GM19372 (cell line): ENCODE measurements around the gene ABCC3.

ENCODE experiments used
- ATAC-seq: cut with Tn5 transposase; IDR thresholded peaks from one replicate; pipeline ENCODE4 v1.9.1; 2021; ENCODE audit warnings: mild to moderate bottlenecking, low read depth, moderate library complexity; ENCODE audit not compliant: unreplicated experiment

The ABCC3 gene

GRCh38 chr17:50605429-50605828 lies 29.3 kb upstream of the ABCC3 start:
- no peak for ATAC-seq

DNA sequence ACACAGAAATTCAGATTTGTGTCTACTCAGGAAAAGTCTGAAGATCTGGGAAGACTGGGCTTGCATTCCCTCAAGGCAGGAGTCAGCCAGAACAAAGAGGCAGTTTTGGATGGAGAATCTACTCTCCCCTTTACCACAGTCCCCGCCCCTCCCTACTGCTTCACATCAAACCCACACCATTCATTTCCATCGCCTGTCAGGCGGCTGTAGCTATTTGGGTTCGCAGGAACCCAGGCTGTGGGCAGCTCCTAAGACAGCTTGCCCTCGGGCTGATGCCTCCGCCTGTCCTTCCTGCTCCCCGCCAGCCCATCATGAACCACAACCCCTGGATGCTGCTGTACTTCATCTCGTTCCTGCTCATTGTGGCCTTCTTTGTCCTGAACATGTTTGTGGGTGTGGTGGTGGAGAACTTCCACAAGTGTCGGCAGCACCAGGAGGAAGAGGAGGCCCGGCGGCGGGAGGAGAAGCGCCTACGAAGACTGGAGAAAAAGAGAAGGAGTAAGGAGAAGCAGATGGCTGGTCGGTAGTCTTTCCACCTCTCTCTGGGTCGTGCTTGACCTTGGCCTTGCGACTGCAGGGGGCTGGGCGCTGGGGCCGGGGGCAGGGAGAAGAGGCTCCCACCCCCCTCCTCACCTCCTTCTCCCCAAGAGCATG lies 27.0 kb upstream of the ABCC3 start:
- no peak for ATAC-seq

DNA sequence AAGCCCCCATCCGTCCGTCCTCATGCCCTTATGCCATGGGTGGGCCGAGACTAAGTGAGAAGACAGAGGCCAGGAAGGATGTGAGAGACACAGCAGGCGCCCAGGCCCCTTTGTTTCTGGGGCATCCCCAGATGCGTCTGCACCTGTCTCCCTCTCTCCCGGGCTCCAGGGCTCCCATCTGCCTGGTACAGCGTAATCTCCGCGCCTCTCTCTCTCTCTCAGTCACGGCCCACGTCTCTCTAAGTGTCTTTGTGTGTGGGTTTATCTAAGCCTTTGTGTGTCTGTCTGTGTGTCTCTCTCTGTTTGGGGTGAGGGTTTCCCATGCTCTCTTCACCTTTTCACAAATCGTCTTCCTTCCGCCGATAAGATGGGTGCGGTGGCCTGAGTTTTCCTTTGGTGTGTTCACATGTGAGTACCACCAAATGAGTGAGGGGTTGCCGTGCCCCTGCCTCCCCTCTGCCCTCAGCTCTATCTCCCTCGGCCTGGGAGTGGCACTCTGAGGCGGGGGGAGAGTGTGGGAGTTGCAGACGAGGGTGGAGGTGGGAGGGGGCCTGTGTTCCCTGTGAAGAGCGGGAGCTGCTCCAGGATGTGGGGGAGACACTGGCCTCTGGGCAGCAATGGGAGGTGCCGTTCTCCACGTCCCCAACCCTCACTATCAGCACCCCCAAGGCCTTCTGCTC lies 25.8 kb upstream of the ABCC3 start:
- no peak for ATAC-seq

- no peak for ATAC-seq
These were observed 25.2 kb upstream of the ABCC3 start for GRCh38 chr17:50609380-50610074.

- ATAC-seq = no peak
These were observed 23.0 kb upstream of the ABCC3 start for GRCh38 chr17:50611634-50612033.

GRCh38 chr17:50612281-50612680 lies 22.4 kb upstream of the ABCC3 start:
- no peak for ATAC-seq

- no peak for ATAC-seq
These were observed 21.4 kb upstream of the ABCC3 start for GRCh38 chr17:50613007-50613992.

- ATAC-seq = no peak
These were observed 20.1 kb upstream of the ABCC3 start for GRCh38 chr17:50614471-50615051.

DNA sequence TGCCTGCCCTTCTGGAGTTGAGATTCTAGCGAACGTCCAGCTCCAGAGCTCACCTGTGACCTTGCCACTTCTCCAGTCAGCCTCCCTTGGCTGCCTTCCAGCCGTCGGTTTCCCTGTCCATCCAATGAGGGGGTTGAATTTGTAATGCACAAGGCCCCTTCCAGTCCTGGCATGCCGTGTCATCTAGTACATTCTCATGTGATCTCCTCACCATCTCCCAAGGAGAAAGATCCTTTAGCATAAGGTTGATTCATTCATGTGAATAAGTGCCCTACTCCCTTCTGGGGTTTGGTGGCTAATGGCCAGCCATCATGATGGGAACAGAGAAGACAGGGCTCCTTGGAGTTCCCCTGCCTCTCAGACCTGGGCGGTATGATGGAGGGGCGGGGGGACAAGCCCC lies 18.9 kb upstream of the ABCC3 start:
- no peak for ATAC-seq

DNA sequence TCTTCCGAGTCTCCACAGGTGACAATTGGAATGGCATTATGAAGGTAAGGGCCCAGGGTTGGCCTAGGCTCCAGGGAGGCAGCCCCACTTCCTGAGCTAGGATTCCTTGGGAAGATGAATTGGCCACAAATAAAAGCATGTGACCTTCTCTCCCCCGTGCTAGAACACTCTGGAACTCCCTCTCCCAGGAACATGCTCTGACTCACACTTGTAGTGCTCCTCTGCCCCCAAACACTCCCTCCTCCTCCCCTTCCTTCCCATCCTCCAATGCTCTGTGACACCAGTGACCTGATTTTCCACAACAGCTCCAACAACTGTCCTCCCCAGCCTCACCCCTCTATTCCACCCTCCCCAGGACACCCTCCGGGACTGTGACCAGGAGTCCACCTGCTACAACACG lies 16.4 kb upstream of the ABCC3 start:
- no peak for ATAC-seq

GRCh38 chr17:50618941-50619340 lies 15.7 kb upstream of the ABCC3 start:
- ATAC-seq = no peak

GRCh38 chr17:50619489-50619888 lies 15.2 kb upstream of the ABCC3 start:
- no peak for ATAC-seq

DNA sequence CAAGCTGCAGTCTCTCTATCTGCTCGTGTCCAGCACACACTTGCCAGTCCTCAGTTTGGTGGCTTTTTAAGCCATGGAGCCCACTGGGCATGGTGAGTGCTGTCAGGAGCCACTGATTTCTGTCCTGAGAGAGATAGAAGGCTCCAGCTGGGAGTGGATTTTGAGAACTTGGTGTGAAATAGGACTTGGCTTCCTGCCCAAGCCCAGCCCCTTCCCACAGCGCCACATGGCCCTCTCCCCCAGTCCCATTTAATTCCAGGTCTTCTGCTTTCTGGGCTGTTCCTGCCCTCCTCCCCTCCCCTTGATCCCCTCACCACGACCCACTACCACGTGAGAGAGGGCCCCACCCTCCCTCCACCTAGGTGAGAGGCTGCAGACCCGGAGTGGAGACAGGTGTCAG lies 14.4 kb upstream of the ABCC3 start:
- no peak for ATAC-seq

DNA sequence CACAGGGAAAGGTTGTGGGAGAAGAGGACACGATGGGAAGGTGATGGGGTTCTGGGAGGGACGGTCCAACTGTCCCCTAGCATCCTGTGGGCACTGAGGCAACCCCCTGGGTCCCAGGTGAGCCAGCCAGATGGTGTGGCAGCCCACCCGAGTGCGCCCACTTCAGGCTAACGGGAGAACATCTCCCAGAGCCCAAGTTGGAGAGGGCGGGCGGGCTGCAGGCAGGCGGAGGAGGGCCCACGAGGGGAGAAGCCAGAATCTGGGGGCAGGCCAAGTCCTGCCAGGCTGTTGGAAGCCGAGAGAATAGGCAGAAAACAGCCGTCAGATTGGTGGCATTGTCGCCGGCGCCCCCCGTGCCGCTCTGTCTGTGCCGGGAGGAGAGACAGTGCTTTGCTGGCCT lies 13.8 kb upstream of the ABCC3 start:
- no peak for ATAC-seq

- ATAC-seq = no peak
These were observed 13.1 kb upstream of the ABCC3 start for GRCh38 chr17:50621574-50622031.

DNA sequence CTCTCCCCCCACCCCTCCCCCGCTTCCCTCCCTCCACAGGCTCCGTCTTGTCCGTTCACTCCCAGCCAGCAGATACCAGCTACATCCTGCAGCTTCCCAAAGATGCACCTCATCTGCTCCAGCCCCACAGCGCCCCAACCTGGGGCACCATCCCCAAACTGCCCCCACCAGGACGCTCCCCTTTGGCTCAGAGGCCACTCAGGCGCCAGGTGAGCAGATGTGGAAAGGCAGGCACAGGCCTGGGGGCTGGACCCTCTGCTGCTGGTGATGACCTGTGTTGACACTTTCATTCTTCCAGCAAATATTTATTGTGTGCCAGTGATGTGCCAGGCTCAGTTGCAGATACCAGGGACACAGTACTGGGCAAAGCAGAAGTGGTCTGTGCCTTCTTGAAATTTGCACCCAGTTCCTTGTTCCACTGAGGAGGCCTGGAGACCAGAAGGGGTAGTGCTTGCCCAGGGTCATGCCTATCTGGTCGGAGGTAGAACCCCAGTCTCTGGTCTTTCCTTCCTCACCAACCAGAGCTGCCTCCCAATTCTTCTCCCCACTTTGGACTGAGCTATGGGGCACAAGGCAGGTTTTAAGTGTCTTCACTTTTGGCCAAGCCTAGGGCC lies 10.3 kb upstream of the ABCC3 start:
- ATAC-seq = no peak

DNA sequence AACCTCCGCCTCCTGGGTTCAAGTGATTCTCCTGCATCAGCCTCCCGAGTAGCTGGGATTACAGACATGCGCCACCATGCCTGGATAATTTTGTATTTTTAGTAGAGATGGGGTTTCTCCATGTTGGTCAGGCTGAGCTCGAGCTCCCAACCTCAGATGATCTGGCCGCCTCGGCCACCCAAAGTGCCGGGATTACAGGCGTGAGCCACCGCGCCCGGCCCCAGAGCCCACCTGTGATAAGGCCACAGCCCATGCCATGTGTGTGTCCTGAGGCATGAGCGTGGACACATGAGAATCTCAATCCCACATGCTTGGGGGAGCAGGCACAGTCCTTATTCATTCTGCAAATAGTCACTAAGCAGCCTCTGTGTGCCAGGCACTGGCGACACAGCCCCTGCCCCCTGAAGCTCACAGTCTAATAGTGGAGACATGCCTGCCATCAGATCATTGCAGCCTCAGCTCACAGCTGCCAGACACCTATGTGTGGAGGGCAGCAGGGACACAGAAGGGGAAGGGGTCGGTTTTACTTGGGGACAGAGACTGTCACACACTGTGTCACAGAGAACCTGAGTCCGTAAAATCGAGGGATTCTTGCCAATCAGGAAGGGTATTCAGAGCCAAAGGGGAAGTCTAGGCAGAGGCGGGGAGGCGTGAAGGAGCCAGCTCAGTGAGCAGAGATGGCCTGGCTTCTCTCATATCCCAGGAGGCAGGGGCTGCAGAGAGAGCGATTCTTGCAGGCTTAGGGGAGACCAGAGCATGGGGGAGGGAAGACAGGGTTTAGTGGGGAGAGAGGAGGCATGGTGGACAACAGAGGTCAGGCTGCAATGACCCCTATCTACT lies 9.4 kb upstream of the ABCC3 start:
- no peak for ATAC-seq

- no peak for ATAC-seq
These were observed 8.6 kb upstream of the ABCC3 start for GRCh38 chr17:50626037-50626574.
